ENCODE data around the gene CUBN.
"Not testable (repeated sequence)": the region's sequence is repeated elsewhere in the genome, so short reads cannot be mapped to it uniquely, and the experiment has no call there.

CUBN gene

GRCh38 chr10:16853809-16854208 is 275.8 kb downstream of the CUBN start:
- DNase-seq, result no peak

GRCh38 chr10:16853201-16853600 is 276.4 kb downstream of the CUBN start:
- DNase-seq, result no peak

- no peak for DNase-seq
These were observed 277.0 kb downstream of the CUBN start for GRCh38 chr10:16852624-16853023.

GRCh38 chr10:16848562-16849154 is 281.0 kb downstream of the CUBN start:
- DNase-seq, result no peak

GRCh38 chr10:16847644-16848043 is 282.0 kb downstream of the CUBN start:
- no peak for DNase-seq

GRCh38 chr10:16845248-16845647 is 284.4 kb downstream of the CUBN start:
- DNase-seq, result no peak

- DNase-seq, result no peak
These were observed 286.2 kb downstream of the CUBN start for GRCh38 chr10:16843252-16843870.

GRCh38 chr10:16835228-16835627 is 294.4 kb downstream of the CUBN start:
- DNase-seq, result no peak

- no peak for DNase-seq
These were observed 297.1 kb downstream of the CUBN start for GRCh38 chr10:16832351-16833080.

- no peak for DNase-seq
These were observed 300.9 kb downstream of the CUBN start for GRCh38 chr10:16828701-16829175.

GRCh38 chr10:16828114-16828568 is 301.5 kb downstream of the CUBN start:
- DNase-seq, result peak; percentile 42

GRCh38 chr10:16827474-16827873 is 302.1 kb downstream of the CUBN start:
- DNase-seq, result not testable (repeated sequence)

- DNase-seq, result no peak
These were observed 306.8 kb downstream of the CUBN start for GRCh38 chr10:16822726-16823360.

GRCh38 chr10:16822027-16822426 is 307.6 kb downstream of the CUBN start:
- DNase-seq, result no peak

- DNase-seq, result no peak
These were observed 309.2 kb downstream of the CUBN start for GRCh38 chr10:16820421-16820820.

GRCh38 chr10:16820018-16820417 is 309.6 kb downstream of the CUBN start:
- no peak for DNase-seq

GRCh38 chr10:16819436-16819835 is 310.2 kb downstream of the CUBN start:
- DNase-seq, result no peak

- DNase-seq, result no peak
These were observed 310.6 kb downstream of the CUBN start for GRCh38 chr10:16819026-16819425.

GRCh38 chr10:16817125-16818019 is 312.2 kb downstream of the CUBN start, which contains the start of gene RSU1:
Gene RSU1, minus strand, starts transcription at chr10:16817424. Its CDS starts 343 bp downstream, at chr10:16817081.
- DNase-seq, result peak; percentile 100

GRCh38 chr10:16816830-16817124 is 312.8 kb downstream of the CUBN start:
- DNase-seq, result no peak

GRCh38 chr10:16816171-16816570 is 313.4 kb downstream of the CUBN start:
- no peak for DNase-seq

- DNase-seq, result no peak
These were observed 315.6 kb downstream of the CUBN start for GRCh38 chr10:16814012-16814411.
